Testis (tissue), 3 donors: ENCODE data around the gene MCUR1. TPM values are rescaled to one million over a fixed set of nuclear protein-coding genes. Genes with fewer than 3 reads are reported as not detected.
"Not testable (repeated sequence)": the region's sequence is repeated elsewhere in the genome, so short reads cannot be mapped to it uniquely, and the experiment has no call there.

Experiments
- DNase-seq: peaks from one replicate; pipeline ENCODE4 v3.0.0-alpha.2; 2019
- H3K27ac ChIP-seq, 2 donors: fragments of 200-600 bp; sonication (generic); one replicate each; pipeline ENCODE4 v1.5.1; 2019
- H3K27me3 ChIP-seq: fragments of 200-600 bp; sonication (generic); one replicate; pipeline ENCODE4 v1.5.1; 2019
- H3K36me3 ChIP-seq: fragments of 200-600 bp; sonication (generic); one replicate; pipeline ENCODE4 v1.5.1; 2017; ENCODE audit warnings: low read depth; ENCODE audit errors: missing control alignments
- H3K4me1 ChIP-seq: fragments of 200-600 bp; sonication (generic); one replicate; pipeline ENCODE4 v1.5.1; 2019
- H3K4me3 ChIP-seq, 2 donors: fragments of 200-600 bp; sonication (generic); one replicate each; pipeline ENCODE4 v1.5.1; 2017 to 2019
- H3K9me3 ChIP-seq: fragments of 200-600 bp; sonication (generic); one replicate; pipeline ENCODE4 v1.5.1; 2017
- CTCF ChIP-seq, 3 experiments: fragments of 450-650 bp in 2 of 3; fragments of 200-600 bp in 1 of 3; sonication (generic) in 1 of 3; IDR thresholded peaks; one replicate each; pipeline ENCODE4 v1.5.1; 2016 to 2019; ENCODE audit warnings: antibody characterized with exemption in 3 of 3, mild to moderate bottlenecking in 2 of 3, moderate library complexity in 1 of 3
- POLR2A ChIP-seq: fragments of 450-650 bp; IDR thresholded peaks from one replicate; pipeline ENCODE4 v1.6.1; 2017; ENCODE audit warnings: antibody characterized with exemption, mild to moderate bottlenecking, moderate library complexity
- WGBS, 2 donors: methylation state at CpG; one replicate each; pipeline ENCODE4 v1.1.5; 2018; 5-methylcytosine and 5-hydroxymethylcytosine counted together
- intact Hi-C: fragments of 100-400 bp; cut with DNase I; formaldehyde crosslinking; loops from one replicate; pipeline ENCODE4 v1.15.1; 2023; ENCODE audit warnings: low total_unique reads
- polyA plus RNA-seq: library from polyadenylated mRNA; stranded (reverse); fragments of 350-450 nt; fragmentation: Illumina TruSeq; extraction: RNeasy Lipid Tissue Mini Kit (QIAGEN cat#74804); gene quantifications from one replicate; pipeline ENCODE4 v1.2.3, GENCODE V29; 2014; ENCODE audit warnings: low read depth, low replicate concordance; ENCODE audit not compliant: insufficient read depth
- total RNA-seq, 2 donors: library from RNA; depleted of rRNA; stranded (reverse); fragments of >200 nt; gene quantifications; one replicate each; pipeline ENCODE4 v1.2.3, GENCODE V29; 2016

MCUR1 gene
- total and polyA plus RNA-seq, 3 donors from 2014 or later = 12.0 to 18.5 (median 12.8) TPM

GRCh38 chr6:13776602-13777001 lies 37.8 kb downstream of the MCUR1 start:
- TF ChIP-seq CTCF (IDR thresholded peaks at IDR 0.05) (no peak), POLR2A (no peak)
- no peak overlapping the region for H3K4me3 ChIP-seq
- no peaks in the 10 kb centered on the region for H3K9me3 ChIP-seq
- H3K27ac ChIP-seq = no peak overlapping the region
- no peaks in the 10 kb centered on the region for H3K27me3 ChIP-seq
- no peaks in the 10 kb centered on the region for H3K36me3 ChIP-seq
- H3K4me1 ChIP-seq = no peaks in the 10 kb centered on the region
- intact Hi-C loops = no loop called here
- 57 to 81% methylated on average over 9 of the region's 9 CpGs for WGBS, 2 donors
- DNase-seq = no peak

- WGBS, 2 donors = 86 to 93% methylated on average over 8 to 9 of the region's 9 CpGs
- H3K4me1 ChIP-seq, H3K27ac ChIP-seq, intact Hi-C loops, H3K36me3 ChIP-seq, H3K27me3 ChIP-seq, DNase-seq, H3K9me3 ChIP-seq, H3K4me3 ChIP-seq: not testable (repeated sequence)
These were observed 38.9 kb downstream of the MCUR1 start for GRCh38 chr6:13775466-13775865.

DNA sequence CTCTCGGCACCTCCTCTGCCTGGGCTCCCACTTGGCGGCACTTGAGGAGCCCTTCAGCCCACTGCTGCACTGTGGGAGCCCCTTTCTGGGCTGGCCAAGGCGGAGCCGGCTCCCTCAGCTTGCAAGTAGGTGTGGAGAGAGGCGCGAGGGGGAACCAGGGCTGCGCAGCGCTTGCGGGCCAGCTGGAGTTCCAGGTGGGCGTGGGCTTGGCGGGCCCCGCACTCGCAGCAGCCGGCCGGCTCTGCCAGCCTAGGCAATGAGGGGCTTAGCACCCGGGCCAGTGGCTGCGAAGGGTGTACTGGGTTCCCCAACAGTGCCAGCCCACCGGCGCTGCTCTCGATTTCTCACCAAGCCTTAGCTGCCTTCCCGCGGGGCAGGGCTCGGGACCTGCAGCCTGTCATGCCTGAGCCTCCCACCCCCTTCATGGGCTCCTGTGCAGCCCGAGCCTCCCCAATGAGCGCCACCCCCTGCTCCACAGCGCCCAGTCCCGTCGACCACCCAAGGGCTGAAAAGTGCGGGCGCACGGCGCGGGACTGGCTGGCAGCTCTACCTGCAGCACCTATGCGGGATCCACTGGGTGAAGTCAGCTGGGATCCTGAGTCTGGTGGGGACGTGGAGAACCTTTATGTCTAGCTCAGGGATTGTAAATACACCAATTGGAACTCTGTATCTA lies 41.9 kb downstream of the MCUR1 start:
- peak; percentile 26 for DNase-seq
- intact Hi-C loops, H3K4me1 ChIP-seq, H3K27me3 ChIP-seq, H3K36me3 ChIP-seq, H3K9me3 ChIP-seq, H3K27ac ChIP-seq: not testable (repeated sequence)
- 77 to 94% methylated on average over 4 to 31 of the region's 35 CpGs for WGBS, 2 donors
- H3K4me3 ChIP-seq = peak overlapping the region in 1 of 2 donors; percentile 24

DNA sequence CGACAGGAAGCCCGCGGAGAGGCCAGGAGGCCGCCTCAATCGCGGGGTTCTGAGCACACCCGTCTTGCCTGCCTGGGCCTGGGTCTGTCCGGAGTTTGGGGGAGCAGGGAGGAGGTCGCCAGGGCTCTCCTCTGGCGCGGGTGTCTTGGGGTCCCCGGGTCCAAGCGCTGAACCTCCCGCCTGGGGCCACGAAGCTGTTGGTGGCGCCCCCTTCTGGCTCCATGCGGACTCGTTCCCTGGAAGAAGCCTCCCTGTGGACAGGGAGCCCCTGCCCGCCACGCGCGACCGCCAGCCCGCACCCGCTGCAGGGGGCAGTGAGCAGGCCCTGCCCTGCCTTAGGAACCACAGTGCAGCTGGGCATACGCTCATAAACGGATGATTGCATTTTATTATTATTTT lies 44.7 kb downstream of the MCUR1 start:
- Histone ChIP-seq H3K27ac (no peak overlapping the region), H3K36me3 (no peaks in the 10 kb centered on the region), H3K4me3 (peak overlapping the region; percentile 45 to 55), H3K4me1 (no peaks in the 10 kb centered on the region), H3K27me3 (no peaks in the 10 kb centered on the region), H3K9me3 (no peaks in the 10 kb centered on the region)
- WGBS, 2 donors = 61 to 67% methylated on average over 16 to 23 of the region's 27 CpGs
- intact Hi-C loops = no loop called here
- DNase-seq = peak; percentile 51
- TF ChIP-seq POLR2A (no peak), CTCF (IDR thresholded peaks at IDR 0.05) (peak in 2 of 3 experiments; percentile 6 to 37)

DNA sequence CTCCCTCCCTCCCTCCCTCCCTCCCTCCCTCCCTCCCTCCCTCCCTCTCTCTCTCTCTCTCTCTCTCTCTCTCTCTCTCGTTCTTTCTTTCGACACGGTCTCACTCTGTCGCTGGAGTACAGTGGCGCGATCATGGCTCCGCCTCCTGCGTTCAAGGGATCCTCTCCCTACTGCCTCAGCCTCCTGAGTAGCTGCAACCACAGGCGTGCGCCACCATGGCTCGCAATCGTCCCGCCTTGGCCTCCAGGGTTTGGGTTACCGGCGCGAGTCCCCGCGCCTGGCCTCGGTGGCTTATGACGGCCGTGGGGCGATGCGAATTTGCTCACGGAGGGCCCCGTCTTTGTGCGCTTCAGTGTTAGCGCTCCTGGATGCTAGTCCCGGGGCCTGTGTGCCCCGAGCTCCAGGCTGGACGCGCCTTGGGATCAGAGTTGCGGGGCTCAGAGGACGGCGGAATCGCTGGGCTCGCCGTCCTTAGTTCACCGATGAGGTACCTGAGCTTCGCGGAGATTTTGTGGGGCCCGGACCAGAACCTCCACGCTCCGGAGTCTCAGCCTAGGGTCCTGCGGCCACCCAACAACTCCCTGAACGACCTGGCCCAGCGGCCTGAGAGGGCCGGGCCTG lies 45.2 kb downstream of the MCUR1 start:
- Histone ChIP-seq H3K4me3 (peak overlapping the region; percentile 45 to 55), H3K36me3 (no peaks in the 10 kb centered on the region), H3K27me3 (no peaks in the 10 kb centered on the region), H3K4me1 (no peaks in the 10 kb centered on the region), H3K9me3 (no peaks in the 10 kb centered on the region), H3K27ac (no peak overlapping the region)
- intact Hi-C loops = no loop called here
- no peak for TF ChIP-seq POLR2A
- TF ChIP-seq CTCF (IDR thresholded peaks at IDR 0.05) = no peak
- 56 to 79% methylated on average over 11 to 45 of the region's 47 CpGs for WGBS, 2 donors
- DNase-seq = peak; percentile 43
